Measurements from ENCODE around the gene TPST2. TPM values are rescaled to one million over a fixed set of nuclear protein-coding genes. Genes with fewer than 3 reads are reported as not detected.

Gene TPST2
- total RNA-seq, 2 donors from 2014 or later: 37.7 to 82.3 TPM

DNA sequence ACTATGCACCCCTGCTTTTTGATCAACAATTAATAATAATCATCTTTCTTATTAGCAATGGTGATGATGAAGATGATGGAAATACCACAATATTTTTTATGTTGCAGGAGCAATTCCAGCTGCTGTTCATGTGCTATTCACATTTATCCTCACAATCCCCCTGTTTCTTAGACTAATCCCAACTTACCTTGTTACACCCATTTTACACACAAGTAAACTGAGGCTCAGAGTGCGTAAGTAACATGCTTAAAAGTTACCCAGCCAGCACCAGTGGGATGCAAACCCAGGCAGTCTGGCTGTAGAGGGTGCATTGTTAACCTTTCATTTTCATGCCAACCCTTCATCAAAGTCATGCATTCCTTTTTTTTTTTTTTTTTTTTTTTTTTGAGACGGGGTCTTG lies 30.3 kb upstream of the TPST2 start:
- H3K9me3 ChIP-seq: no peaks in the 10 kb centered on the region
- DNase-seq (ENCODE audit: low spot score) (no peak), ATAC-seq (ENCODE audit: insufficient number of reproducible peaks, low FRiP score, low read depth) (no peak)
- H3K36me3 ChIP-seq: no peaks in the 10 kb centered on the region
- no peak overlapping the region for H3K27ac ChIP-seq
- no peaks in the 10 kb centered on the region for H3K4me1 ChIP-seq (ENCODE audit: control insufficient read depth in 1 of 2, low read depth in 2 of 2)
- H3K4me3 ChIP-seq: no peak overlapping the region
- TF ChIP-seq, protein P1, sequence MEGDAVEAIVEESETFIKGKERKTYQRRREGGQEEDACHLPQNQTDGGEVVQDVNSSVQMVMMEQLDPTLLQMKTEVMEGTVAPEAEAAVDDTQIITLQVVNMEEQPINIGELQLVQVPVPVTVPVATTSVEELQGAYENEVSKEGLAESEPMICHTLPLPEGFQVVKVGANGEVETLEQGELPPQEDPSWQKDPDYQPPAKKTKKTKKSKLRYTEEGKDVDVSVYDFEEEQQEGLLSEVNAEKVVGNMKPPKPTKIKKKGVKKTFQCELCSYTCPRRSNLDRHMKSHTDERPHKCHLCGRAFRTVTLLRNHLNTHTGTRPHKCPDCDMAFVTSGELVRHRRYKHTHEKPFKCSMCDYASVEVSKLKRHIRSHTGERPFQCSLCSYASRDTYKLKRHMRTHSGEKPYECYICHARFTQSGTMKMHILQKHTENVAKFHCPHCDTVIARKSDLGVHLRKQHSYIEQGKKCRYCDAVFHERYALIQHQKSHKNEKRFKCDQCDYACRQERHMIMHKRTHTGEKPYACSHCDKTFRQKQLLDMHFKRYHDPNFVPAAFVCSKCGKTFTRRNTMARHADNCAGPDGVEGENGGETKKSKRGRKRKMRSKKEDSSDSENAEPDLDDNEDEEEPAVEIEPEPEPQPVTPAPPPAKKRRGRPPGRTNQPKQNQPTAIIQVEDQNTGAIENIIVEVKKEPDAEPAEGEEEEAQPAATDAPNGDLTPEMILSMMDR (IDR thresholded peaks at IDR 0.05): no peak
- no peaks in the 10 kb centered on the region for H3K27me3 ChIP-seq (replicated peaks; ENCODE audit: insufficient read depth)

DNA sequence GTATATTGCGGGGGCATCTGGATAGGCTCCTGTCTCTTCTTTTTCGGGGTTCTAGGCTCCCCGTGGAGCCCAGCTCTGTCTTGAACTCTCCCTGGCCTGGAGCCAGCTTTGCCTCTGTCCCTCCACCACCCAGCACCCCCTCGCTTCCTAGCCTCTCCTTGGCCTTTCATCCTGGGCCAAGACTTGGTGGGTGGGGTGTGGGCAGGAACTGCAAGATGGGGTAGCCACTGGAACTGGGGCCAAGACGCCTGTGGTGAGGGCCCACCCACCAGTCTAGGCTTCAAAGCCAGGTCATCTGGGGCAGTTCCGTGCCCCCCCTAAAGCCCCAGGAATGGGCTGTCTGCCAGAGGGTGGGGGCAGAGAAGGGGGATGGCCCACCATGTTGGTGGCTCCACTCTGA lies 29.6 kb upstream of the TPST2 start:
- Histone ChIP-seq H3K27me3 (replicated peaks; ENCODE audit: insufficient read depth) (no peaks in the 10 kb centered on the region), H3K4me1 (ENCODE audit: control insufficient read depth in 1 of 2, low read depth in 2 of 2) (no peaks in the 10 kb centered on the region), H3K36me3 (no peaks in the 10 kb centered on the region), H3K27ac (no peak overlapping the region), H3K9me3 (no peaks in the 10 kb centered on the region), H3K4me3 (no peak overlapping the region)
- ATAC-seq (ENCODE audit: insufficient number of reproducible peaks, low FRiP score, low read depth): no peak
- TF ChIP-seq, protein P1 (IDR thresholded peaks at IDR 0.05): no peak
- DNase-seq (ENCODE audit: low spot score): no peak

DNA sequence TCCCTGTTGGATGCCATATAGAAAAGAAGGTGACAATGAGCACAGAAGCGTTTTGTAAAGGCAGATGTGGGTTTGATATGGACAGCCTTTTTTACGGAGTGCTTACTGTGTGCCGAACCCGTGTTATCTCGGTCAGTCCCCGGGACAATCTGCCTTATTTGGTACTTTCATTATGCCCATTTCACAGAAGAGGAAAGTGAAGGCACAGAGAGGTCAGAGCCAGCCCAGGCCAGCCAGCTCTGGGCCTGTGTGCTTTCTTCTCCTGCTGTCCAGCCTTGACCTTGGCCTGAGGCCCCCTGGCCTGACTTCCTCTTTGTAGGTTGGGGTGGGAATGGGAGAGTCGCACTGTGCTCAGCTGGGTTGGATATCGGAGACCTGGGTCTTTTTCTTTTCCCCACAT lies 28.5 kb upstream of the TPST2 start:
- Histone ChIP-seq H3K9me3 (no peaks in the 10 kb centered on the region), H3K4me3 (no peak overlapping the region), H3K4me1 (ENCODE audit: control insufficient read depth in 1 of 2, low read depth in 2 of 2) (no peaks in the 10 kb centered on the region), H3K27ac (no peak overlapping the region), H3K27me3 (replicated peaks; ENCODE audit: insufficient read depth) (no peaks in the 10 kb centered on the region), H3K36me3 (no peaks in the 10 kb centered on the region)
- ATAC-seq (ENCODE audit: insufficient number of reproducible peaks, low FRiP score, low read depth) (no peak), DNase-seq (ENCODE audit: low spot score) (no peak)
- TF ChIP-seq, protein P1 (IDR thresholded peaks at IDR 0.05): no peak

DNA sequence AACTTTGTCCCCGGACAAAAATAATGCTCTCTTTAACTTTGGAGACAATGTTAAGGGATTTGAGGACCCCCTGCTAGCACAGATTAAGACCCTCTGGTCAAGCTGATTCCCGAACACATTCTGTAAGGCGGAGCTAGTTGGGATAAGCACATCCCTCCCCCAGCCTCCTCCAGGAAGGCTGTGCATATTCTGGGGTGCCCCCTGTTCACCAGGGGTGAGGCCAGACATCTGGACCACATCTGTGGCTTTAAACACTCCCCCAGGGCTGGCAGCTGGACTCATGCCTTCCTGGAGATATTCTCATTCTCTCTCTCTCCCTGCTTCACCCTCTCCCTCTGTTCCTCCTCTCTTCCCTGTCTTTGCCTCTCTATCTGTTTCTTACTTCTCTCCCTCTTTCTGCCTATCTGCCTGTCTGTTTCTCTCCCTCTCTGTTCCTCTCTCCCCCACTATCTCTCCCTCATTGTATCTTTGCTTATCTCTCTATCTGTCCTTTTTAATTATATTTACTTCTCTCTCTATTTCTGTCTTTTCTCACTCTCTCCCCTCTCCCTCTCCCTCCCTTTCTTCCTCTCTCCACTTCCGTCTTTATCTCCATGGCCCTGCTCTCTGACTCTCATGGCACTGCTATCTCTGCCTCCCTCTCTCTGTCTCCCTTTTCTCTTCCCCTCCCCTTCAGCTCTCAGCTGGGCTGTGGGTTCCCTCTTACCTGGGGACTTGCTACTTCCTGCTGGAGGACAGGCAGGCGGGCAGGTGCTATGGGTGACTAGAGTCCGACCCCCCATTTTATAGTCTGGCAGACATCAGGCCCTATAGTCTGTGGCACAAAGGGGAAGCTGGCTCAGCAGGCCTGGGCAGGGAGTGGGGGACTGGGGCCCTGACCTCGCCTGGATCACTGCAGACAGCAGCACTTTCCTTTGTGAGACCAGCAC lies 27.6 kb upstream of the TPST2 start, which contains the start of gene CRYBB1:
Gene CRYBB1, minus strand, starts transcription at position 757 of the 929 bp plus-strand sequence. CDS start 1,708 bp downstream, outside the sequence.
- TF ChIP-seq, protein P1 (IDR thresholded peaks at IDR 0.05): no peak
- Histone ChIP-seq H3K4me1 (ENCODE audit: control insufficient read depth in 1 of 2, low read depth in 2 of 2) (no peaks in the 10 kb centered on the region), H3K27me3 (replicated peaks; ENCODE audit: insufficient read depth) (no peaks in the 10 kb centered on the region), H3K9me3 (no peaks in the 10 kb centered on the region), H3K4me3 (no peak within 1 kb of the TSS), H3K36me3 (no peaks in the 10 kb centered on the region), H3K27ac (no peak within 1 kb of the TSS)
- no peak for DNase-seq (ENCODE audit: low spot score)
- ATAC-seq (ENCODE audit: insufficient number of reproducible peaks, low FRiP score, low read depth): no peak

DNA sequence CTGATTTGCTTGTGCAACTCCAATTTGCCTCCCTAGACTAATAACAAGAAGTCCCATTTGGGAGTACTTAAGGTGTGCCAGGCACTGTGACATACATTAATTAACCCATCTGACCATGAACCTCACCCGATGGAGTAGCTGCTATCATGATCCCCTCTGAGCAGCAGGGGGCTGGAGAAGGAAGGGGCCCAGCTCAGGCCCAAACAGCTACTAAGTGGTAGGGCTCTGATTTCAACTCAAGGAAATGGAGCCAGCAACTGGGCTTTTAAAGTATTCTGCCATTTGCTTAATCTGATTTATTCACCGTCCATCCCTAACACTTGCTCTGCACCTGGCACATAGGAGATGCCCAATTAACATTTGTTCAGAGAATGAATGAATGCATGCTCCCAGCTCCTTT lies 26.7 kb upstream of the TPST2 start:
- H3K27ac ChIP-seq: no peak overlapping the region
- no peaks in the 10 kb centered on the region for H3K27me3 ChIP-seq (replicated peaks; ENCODE audit: insufficient read depth)

More for the DNA sequence above, 26.7 kb upstream of the TPST2 start:
- TF ChIP-seq, protein P1 (IDR thresholded peaks at IDR 0.05): no peak
- no peak for DNase-seq (ENCODE audit: low spot score)
- no peak for ATAC-seq (ENCODE audit: insufficient number of reproducible peaks, low FRiP score, low read depth)
- H3K9me3 ChIP-seq: no peaks in the 10 kb centered on the region
- H3K4me3 ChIP-seq: no peak overlapping the region
- H3K36me3 ChIP-seq: no peaks in the 10 kb centered on the region
- H3K4me1 ChIP-seq (ENCODE audit: control insufficient read depth in 1 of 2, low read depth in 2 of 2): no peaks in the 10 kb centered on the region

Data from thoracic aorta (tissue), 2 donors.